HG03280 (cell line): ENCODE results near the gene GBP7.
"Not testable (repeated sequence)": the region's sequence is repeated elsewhere in the genome, so short reads cannot be mapped to it uniquely, and the experiment has no call there.

Source experiments
- ATAC-seq: cut with Tn5 transposase; IDR thresholded peaks from one replicate; pipeline ENCODE4 v1.9.1; 2021; ENCODE audit warnings: mild to moderate bottlenecking, moderate library complexity; ENCODE audit not compliant: unreplicated experiment

The GBP7 gene

DNA sequence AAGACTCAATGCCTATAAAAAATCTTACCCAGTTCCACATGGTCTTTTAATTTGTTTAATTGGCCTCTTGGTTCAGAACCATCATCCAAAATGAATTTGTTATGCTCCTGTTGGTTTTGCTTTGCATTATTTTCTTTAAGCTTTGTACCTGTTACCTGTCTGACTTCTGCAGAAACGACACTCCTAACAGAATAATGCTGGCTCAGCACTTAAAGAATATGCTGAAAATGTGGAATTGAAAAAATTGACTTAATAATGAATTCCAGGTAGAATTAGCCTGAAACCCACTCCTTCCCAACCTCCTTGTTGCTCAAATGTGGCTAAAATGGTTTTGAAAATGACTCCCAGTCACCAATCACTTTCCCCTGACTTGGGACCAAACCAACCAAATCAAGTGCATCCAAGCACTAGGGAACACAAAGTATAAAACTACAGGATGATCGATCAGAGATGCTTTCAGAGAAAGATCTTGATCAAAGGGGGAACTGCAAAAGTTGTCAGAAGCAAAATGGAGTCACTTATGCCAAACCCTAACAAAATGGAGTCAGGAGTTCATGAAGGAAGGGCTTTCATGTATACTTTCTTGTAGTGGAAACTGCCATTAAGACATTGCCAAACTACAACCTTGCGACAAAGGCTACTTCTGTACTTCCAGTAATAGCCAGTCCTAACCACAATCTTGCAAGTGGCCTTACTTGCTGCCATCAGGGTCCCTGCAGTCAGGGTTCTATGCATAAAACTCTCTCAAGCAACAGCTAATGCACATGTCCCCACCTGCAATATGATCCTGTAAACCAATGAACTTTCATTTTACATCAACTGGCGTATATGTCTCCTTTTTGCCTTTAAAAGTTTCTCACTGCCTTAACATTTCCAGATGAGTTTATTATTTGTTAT is 5.4 kb downstream of the GBP7 start:
- no peak for ATAC-seq

DNA sequence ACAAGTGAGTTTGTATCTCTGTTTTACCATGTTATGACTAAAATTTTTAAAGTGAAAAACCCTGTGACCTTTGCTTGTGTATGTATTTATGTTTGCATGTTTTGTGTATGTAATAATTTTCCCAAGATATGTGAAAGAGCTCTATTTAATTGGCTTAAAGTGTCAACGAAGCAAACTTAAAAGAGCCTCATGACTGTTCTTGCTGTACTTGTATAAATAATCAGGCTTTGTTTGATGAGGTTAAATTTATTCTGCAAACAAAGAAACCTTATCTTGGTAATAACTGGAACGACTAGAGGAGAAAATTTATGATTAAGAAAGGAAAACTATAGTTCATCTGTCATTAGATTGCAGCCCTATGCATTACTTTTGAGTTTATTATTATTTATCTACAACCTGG is 6.6 kb downstream of the GBP7 start:
- no peak for ATAC-seq

GRCh38 chr1:89167590-89168230 is 8.1 kb downstream of the GBP7 start:
- ATAC-seq, result no peak

DNA sequence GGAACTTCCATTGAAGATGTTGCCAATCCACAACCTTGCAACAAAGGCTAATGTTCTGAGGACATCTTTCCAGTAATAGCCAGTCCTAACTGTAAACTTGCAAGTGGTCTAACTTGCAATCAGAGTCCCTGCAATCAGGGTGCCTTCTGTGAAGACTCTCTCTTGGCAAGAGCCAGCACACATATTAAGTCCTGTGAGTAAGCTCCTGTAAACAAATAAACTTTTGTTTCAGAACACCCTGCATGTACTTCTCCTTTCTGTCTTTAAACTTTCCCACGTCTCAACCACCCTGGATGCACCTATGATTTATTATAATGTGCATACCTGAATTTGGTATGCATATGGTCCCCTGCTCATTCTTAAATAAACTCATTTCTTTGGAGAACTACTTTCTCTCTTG is 9.1 kb downstream of the GBP7 start:
- ATAC-seq, result no peak

DNA sequence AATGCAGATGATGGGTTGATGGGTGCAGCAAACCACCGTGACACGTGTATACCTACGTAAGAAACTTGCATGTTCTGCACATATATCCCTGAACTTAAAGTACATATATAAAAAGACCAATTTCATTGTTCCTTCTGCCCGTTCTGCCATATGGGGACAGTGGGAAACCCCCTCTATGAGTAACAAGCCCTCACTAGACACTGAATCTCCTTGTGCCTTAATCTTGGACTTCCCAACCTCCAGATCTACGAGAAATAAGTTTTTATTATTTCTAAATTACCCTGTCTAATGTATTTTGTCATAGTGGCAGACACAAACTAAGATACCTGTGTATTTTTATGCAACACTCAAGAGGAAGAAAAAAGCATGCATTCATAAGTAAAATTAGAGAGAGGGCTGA is 10.0 kb downstream of the GBP7 start:
- ATAC-seq, result no peak

GRCh38 chr1:89151047-89151446 is 24.8 kb downstream of the GBP7 start:
- ATAC-seq, result no peak

DNA sequence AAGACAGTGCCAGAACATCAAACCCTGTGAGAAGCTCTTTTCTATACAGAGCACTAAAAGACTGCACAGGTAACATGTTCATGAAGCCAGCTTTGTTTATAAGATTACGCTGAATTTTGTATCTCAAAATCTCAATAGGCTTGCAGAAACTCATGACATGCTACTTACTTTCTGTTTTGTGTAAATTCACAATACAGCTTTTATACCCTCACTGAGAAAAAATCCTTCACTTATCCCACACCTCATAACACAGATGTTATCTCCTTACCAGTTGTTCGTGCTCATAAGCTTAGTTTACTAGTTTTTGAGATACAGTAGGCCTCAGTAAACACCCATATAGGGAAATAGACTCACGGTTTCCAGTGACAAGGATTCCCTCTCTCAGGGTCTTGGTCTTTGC is 25.8 kb downstream of the GBP7 start:
- no peak for ATAC-seq

DNA sequence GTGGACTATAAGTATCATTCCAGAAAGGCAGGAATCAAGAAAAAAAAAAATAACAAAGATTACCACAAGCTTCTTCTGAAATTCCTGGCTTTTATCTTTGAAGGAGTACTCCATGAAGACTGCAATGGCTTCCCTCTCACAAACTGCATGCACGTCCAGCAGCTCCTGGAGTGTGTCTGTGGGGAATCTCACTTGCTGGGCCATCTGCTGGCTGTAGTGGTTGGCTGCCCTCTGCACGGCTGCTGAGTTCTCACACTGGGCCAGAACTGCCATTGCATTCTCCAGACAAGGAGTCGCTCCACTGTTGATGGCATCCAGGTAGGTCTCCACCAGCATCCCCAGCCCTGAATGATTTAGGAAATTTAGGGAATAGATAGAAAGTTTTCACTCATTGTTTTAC is 26.6 kb downstream of the GBP7 start:
- ATAC-seq, result no peak

DNA sequence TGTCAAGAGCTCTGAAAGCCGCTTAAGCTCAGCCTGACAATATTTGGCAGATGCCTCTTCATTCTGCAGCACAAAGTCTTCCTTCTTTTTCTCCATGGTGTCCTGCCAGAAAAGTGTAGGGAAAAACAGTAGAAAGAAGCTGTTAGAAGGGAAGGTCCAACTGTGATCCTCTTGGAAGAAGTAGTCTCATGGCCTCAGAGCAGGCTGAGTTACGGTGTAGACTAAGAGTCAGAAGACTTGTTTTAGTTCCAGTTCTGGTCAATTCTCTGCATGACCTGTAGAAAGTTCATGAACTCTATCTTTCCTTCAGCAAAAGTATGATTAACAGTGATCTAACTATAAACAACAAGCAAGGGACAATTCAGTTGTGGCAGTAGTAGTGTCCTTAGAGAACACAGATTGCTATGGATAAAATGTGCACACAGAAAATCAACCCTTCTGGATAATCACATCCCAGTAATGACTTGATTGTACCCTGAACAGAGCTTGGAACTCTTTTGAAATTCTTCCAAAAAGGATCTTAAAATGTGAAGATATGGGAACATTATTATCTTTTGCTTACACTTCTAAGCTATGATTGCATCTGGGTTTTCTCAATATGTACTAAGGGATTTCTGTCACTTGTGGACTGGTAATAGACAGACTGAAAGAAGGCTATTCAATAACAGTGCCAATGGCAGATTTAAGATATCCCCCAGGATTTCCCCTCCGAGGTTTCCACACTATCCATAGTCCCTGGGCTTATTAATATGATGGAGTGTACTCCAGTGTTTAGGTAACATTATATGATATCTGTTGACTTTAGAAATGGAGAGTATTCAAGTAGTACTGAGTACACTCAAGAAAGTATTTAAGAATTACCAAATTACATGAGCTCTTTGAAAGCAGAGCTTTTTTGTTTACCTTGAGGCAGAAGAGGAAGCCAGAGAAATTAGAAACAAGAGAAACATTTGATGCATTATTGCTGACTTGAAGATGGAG is 27.8 kb downstream of the GBP7 start:
- ATAC-seq, result no peak

- no peak for ATAC-seq
Observed at GRCh38 chr1:89146721-89147120, 29.1 kb downstream of the GBP7 start.

GRCh38 chr1:89143484-89143883 is 32.3 kb downstream of the GBP7 start:
- ATAC-seq, result no peak

DNA sequence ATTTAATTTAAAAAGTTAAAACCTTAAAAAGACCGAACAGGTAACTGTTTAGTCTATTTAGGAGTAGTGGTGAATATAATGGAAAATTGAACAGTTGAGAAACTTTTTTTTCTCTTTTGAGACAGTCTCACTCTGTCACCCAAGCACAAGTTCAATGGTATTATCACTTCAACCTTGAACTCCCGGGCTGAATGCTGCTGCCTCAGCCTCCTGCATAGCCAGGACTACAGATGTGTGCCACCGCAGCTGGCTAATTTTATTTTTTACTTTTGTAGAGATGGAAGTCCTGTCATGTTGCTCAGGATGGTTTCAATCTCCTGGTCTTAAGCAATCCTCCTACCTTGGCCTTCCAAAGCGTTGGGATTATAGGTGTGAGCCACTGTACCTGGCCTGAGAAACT is 33.6 kb downstream of the GBP7 start:
- ATAC-seq, result no peak

DNA sequence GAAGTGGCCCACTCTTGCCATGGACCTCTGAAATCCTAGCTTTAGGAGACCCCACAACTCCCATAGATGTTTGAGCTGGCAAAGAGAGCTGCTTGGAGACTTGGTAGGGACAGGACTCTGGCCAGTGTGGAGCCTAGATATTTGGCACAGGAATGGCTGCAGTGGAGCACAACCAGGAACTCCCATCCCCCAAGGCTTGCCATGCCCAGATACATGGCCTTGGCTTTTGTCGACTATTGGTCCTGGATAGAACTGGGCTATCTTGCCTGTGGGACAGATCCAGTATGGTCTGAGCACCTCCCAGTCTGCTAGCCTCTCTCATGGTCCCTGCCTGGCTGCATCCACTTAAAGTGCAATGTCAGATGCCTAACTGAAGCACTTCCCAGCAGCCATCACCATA is 42.1 kb downstream of the GBP7 start:
- no peak for ATAC-seq

- no peak for ATAC-seq
Observed at GRCh38 chr1:89130716-89131115, 45.1 kb downstream of the GBP7 start.

DNA sequence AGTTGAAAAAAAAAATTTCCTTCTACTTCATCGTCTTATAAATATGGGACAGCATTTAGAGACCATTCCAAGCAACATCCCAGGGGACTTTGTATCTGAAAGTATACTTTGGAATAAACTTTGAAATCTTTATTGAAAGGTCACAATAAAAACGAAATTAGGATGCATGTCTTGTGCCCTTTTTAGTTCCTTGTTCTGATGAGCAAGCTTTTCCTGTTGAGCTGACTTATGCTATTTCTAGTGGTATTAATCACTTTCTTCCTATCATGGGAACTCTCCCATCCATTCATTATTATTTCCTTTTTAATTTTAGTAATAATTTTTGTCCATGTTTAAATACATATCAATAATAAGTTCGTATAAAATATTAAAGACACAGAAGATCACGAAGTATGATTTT is 45.9 kb downstream of the GBP7 start:
- no peak for ATAC-seq

GRCh38 chr1:89128003-89128458 is 47.8 kb downstream of the GBP7 start:
- ATAC-seq, result not testable (repeated sequence)

DNA sequence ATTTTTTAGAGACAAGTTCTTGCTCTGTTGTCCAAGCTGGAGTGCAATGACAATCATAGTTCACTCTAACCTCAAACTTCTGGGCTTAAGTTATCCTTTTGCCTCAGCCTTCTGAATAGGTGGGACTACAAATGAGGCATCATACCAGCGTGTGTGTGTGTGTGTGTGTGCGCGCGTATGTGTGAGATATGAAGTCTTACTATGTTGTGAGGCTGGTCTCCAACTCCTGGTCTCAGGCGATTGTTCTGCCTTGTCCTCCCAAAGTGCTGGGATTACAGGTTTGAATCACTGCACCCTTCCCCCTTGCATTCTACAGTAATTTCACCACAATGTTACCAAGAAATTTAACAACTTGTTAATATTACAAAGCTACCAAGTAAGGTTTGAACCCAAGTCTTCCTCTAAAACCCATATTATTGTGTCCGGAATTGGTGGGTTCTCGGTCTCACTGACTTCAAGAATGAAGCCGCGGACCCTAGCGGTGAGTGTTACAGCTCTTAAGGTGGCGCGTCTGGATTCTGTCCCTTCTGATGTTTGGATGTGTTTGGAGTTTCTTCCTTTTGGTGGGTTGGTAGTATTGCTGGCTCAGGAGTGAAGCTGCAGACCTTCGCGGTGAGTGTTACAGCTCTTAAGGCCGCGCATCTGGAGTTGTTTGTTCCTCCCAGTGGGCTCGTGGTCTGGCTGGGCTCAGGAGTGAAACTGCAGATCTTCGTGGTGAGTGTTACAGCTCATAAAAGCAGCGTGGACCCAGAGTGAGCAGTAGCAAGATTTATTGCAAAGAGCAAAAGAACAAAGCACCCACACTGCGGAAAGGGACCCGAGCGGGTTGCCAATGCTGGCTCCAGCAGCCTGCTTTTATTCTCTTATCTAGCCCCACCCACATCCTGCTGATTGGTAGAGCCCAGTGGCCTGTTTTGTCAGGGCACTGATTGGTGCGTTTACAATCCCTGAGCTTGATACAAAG is 48.9 kb downstream of the GBP7 start:
- not testable (repeated sequence) for ATAC-seq

GRCh38 chr1:89125913-89126580 is 49.8 kb downstream of the GBP7 start, which contains the start of gene GBP2:
GBP2 (minus strand) TSS chr1:89126114; CDS start chr1:89121966, 4,148 bp downstream.
- peak; percentile 63 for ATAC-seq

- peak; percentile 15 for ATAC-seq
Observed at GRCh38 chr1:89125240-89125912, 50.4 kb downstream of the GBP7 start.
